ENCODE results near the gene GNG13.

The GNG13 gene

DNA sequence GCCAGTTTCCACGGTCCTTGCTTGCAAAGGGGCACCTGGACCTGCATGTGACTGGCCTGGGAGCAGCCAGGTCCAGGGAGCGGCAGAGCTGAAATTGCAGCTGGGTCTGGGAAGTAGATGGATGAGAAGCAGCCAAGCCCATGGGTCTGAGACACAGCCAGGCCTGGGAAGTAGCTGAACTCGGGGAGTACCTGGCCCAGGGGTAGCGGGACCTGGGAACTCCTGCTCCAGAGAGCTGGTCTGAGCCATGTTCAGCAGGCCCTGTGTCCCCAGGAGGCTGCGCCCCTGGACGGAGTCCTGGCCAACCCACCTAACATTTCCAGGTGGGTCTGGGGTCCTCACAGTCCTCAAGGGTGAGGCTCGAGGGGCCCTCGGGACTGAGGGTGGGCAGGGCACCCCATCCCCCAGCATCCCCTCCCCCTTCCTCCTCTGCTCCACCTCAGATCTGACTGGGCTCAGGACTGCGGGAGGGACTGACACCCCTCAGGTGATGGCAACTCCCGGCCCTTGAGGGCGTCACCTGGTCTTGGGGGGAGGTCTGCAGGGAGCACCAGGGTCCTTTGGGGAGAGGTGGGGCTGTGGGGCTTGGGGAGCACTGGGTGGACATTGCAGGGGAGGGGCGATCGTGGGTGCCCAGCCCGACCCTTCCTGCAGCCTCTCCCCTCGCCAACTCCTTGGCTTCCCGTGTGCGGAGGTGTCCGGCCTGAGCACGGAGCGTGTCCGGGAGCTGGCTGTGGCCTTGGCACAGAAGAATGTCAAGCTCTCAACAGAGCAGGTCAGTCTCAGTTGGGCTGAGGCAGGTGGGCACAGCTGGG lies 37.0 kb downstream of the GNG13 start:
- TF ChIP-seq, protein P1, sequence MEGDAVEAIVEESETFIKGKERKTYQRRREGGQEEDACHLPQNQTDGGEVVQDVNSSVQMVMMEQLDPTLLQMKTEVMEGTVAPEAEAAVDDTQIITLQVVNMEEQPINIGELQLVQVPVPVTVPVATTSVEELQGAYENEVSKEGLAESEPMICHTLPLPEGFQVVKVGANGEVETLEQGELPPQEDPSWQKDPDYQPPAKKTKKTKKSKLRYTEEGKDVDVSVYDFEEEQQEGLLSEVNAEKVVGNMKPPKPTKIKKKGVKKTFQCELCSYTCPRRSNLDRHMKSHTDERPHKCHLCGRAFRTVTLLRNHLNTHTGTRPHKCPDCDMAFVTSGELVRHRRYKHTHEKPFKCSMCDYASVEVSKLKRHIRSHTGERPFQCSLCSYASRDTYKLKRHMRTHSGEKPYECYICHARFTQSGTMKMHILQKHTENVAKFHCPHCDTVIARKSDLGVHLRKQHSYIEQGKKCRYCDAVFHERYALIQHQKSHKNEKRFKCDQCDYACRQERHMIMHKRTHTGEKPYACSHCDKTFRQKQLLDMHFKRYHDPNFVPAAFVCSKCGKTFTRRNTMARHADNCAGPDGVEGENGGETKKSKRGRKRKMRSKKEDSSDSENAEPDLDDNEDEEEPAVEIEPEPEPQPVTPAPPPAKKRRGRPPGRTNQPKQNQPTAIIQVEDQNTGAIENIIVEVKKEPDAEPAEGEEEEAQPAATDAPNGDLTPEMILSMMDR (conservative IDR thresholded peaks at IDR 0.05; ENCODE audit: low read depth, low read length) = no peak
- H3K9ac ChIP-seq = no peak overlapping the region

GRCh38 chr16:762595-763268 lies 37.8 kb downstream of the GNG13 start:
- no peaks in the 10 kb centered on the region for H3K4me1 ChIP-seq (ENCODE audit: low read depth, poor library complexity, severe bottlenecking)
- no peaks in the 10 kb centered on the region for H3K79me2 ChIP-seq (ENCODE audit: insufficient read depth, low read depth)
- H3K27me3 ChIP-seq (ENCODE audit: insufficient read depth, low read depth) = peaks cover 79% of the 10 kb centered on the region
- no peak overlapping the region for H3K27ac ChIP-seq
- H3K9ac ChIP-seq = no peak overlapping the region
- no peak overlapping the region for H3K4me2 ChIP-seq
- no peaks in the 10 kb centered on the region for H4K20me1 ChIP-seq (ENCODE audit: insufficient read depth)
- TF ChIP-seq, protein P1 (conservative IDR thresholded peaks at IDR 0.05; ENCODE audit: low read depth, low read length) = no peak
- H3K36me3 ChIP-seq (ENCODE audit: insufficient read depth) = no peaks in the 10 kb centered on the region
- no peak overlapping the region for H2AFZ ChIP-seq (ENCODE audit: low read depth)
- no peak overlapping the region for H3K4me3 ChIP-seq (IDR thresholded peaks at IDR 0.05; ENCODE audit: insufficient read depth, low read depth, low read length)

More for the DNA sequence above, 37.0 kb downstream of the GNG13 start:
- Histone ChIP-seq H3K79me2 (ENCODE audit: insufficient read depth, low read depth) (no peaks in the 10 kb centered on the region), H3K27me3 (ENCODE audit: insufficient read depth, low read depth) (peaks cover 77% of the 10 kb centered on the region), H3K36me3 (ENCODE audit: insufficient read depth) (no peaks in the 10 kb centered on the region), H3K27ac (no peak overlapping the region), H2AFZ (ENCODE audit: low read depth) (no peak overlapping the region), H3K4me3 (IDR thresholded peaks at IDR 0.05; ENCODE audit: insufficient read depth, low read depth, low read length) (no peak overlapping the region), H3K4me2 (no peak overlapping the region), H4K20me1 (ENCODE audit: insufficient read depth) (no peaks in the 10 kb centered on the region), H3K4me1 (ENCODE audit: low read depth, poor library complexity, severe bottlenecking) (no peaks in the 10 kb centered on the region)

GRCh38 chr16:761625-762513 lies 38.7 kb downstream of the GNG13 start:
- no peak overlapping the region for H3K4me3 ChIP-seq (IDR thresholded peaks at IDR 0.05; ENCODE audit: insufficient read depth, low read depth, low read length)
- H3K4me1 ChIP-seq (ENCODE audit: low read depth, poor library complexity, severe bottlenecking) = no peaks in the 10 kb centered on the region
- no peak overlapping the region for H3K4me2 ChIP-seq
- H3K79me2 ChIP-seq (ENCODE audit: insufficient read depth, low read depth) = no peaks in the 10 kb centered on the region
- H2AFZ ChIP-seq (ENCODE audit: low read depth) = no peak overlapping the region
- H3K36me3 ChIP-seq (ENCODE audit: insufficient read depth) = no peaks in the 10 kb centered on the region
- H3K9ac ChIP-seq = no peak overlapping the region
- peaks cover 88% of the 10 kb centered on the region for H3K27me3 ChIP-seq (ENCODE audit: insufficient read depth, low read depth)
- no peaks in the 10 kb centered on the region for H4K20me1 ChIP-seq (ENCODE audit: insufficient read depth)
- H3K27ac ChIP-seq = no peak overlapping the region
- TF ChIP-seq, protein P1 (conservative IDR thresholded peaks at IDR 0.05; ENCODE audit: low read depth, low read length) = no peak

DNA sequence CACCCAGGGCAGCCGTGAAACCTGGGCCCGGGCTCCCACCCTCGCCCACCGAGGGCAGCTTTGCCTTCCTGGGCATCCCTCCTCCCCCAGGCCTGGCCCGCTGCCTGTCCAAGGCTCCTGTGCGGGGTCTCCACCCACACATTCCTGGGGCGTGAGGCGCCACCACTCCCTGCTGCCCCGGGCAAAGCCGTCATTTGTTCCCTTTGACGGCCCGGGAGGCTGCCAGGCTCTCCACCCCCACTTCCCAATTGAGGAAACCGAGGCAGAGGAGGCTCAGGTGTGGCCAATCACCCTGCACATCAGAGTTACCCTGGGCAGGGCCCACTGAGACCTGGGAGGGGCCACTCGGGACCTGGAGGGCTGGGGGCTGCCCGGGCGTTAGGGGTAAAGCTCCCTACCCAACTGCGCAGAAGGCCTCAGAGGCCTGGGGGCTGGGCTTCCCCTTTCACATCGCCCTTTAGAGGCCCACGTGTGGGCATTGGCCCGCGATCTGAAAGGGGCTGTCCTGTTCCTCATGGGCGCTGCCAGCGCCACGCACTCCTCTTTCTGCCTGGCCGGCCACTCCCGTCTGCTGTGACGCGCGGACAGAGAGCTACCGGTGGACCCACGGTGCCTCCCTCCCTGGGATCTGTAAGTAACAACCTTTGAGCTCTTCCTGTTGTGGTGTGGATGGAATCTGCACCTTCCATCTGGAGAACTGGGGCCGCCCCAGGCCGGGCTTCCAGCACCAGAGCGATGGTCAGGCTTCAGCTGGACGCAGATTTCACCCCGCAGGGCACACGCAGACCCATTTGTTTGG lies 39.8 kb downstream of the GNG13 start, which contains the start of gene MSLN:
TSS of gene MSLN (plus strand) at position 190 of the 799 bp plus-strand sequence. CDS start 1,947 bp downstream, outside the sequence.
- no peaks in the 10 kb centered on the region for H3K79me2 ChIP-seq (ENCODE audit: insufficient read depth, low read depth)
- TF ChIP-seq, protein P1 (conservative IDR thresholded peaks at IDR 0.05; ENCODE audit: low read depth, low read length) = no peak
- H4K20me1 ChIP-seq (ENCODE audit: insufficient read depth) = no peaks in the 10 kb centered on the region
- H3K4me1 ChIP-seq (ENCODE audit: low read depth, poor library complexity, severe bottlenecking) = no peaks in the 10 kb centered on the region
- no peak within 1 kb of the TSS for H3K9ac ChIP-seq
- peaks cover 89% of the 10 kb centered on the region for H3K27me3 ChIP-seq (ENCODE audit: insufficient read depth, low read depth)
- H3K4me3 ChIP-seq (IDR thresholded peaks at IDR 0.05; ENCODE audit: insufficient read depth, low read depth, low read length) = no peak within 1 kb of the TSS
- H2AFZ ChIP-seq (ENCODE audit: low read depth) = no peak within 1 kb of the TSS
- H3K27ac ChIP-seq = no peak within 1 kb of the TSS
- H3K4me2 ChIP-seq = no peak within 1 kb of the TSS
- H3K36me3 ChIP-seq (ENCODE audit: insufficient read depth) = no peaks in the 10 kb centered on the region
